DND-41 (cell line): Measurements from ENCODE around the gene TAF11L7.
"Not testable (repeated sequence)": the region's sequence is repeated elsewhere in the genome, so short reads cannot be mapped to it uniquely, and the experiment has no call there.

Experiments
- ATAC-seq: fragments of 200-7000 bp; cut with Tn5 transposase; 3 replicates; pipeline ENCODE4 v1.9.1; 2021; ENCODE audit warnings: low read depth; ENCODE audit not compliant: insufficient read depth
- DNase-seq: peaks from one replicate; pipeline ENCODE4 v3.0.0-alpha.2; 2020
- H2AFZ ChIP-seq: 2 replicates; pipeline ENCODE4 v1.6.0; 2012; ENCODE audit warnings: low read depth, low read length
- H3K27ac ChIP-seq: 2 replicates; pipeline ENCODE4 v1.5.1; 2012; ENCODE audit warnings: low read length, inconsistent platforms
- H3K27me3 ChIP-seq: fragments of 200-600 bp; sonication (generic); 2 replicates; pipeline ENCODE4 v1.6.0; 2012; ENCODE audit warnings: low read length, mild to moderate bottlenecking, inconsistent platforms; ENCODE audit not compliant: insufficient read depth, poor library complexity
- H3K36me3 ChIP-seq: 2 replicates; pipeline ENCODE4 v1.5.1; 2012; ENCODE audit warnings: low read length, inconsistent platforms; ENCODE audit not compliant: insufficient read depth
- H3K4me1 ChIP-seq: 2 replicates; pipeline ENCODE4 v1.5.1; 2012; ENCODE audit warnings: mild to moderate bottlenecking, low read length; ENCODE audit not compliant: insufficient read depth
- H3K4me2 ChIP-seq: 2 replicates; pipeline ENCODE4 v1.6.0; 2012; ENCODE audit warnings: mild to moderate bottlenecking, moderate library complexity, low read length, inconsistent platforms; ENCODE audit not compliant: insufficient read depth
- H3K4me3 ChIP-seq, 2 experiments: fragments of 200-600 bp in 1 of 2; shearing (Covaris generic) in 1 of 2; 2 replicates each; pipeline ENCODE4 v1.5.1; 2012 to 2016; ENCODE audit warnings: inconsistent platforms in 2 of 2, low read length in 2 of 2, mild to moderate bottlenecking in 2 of 2, low read depth in 1 of 2, moderate library complexity in 1 of 2
- H3K79me2 ChIP-seq: 2 replicates; pipeline ENCODE4 v1.6.0; 2012; ENCODE audit warnings: low read length, inconsistent platforms; ENCODE audit not compliant: insufficient read depth
- H3K9ac ChIP-seq: 2 replicates; pipeline ENCODE4 v1.6.0; 2012; ENCODE audit warnings: low read depth, mild to moderate bottlenecking, inconsistent platforms, low read length, moderate library complexity
- H3K9me3 ChIP-seq: 2 replicates; pipeline ENCODE4 v1.5.1; 2012; ENCODE audit warnings: low read length, moderate library complexity, mild to moderate bottlenecking, inconsistent platforms; ENCODE audit not compliant: insufficient read depth, severe bottlenecking
- H4K20me1 ChIP-seq: 2 replicates; pipeline ENCODE4 v1.6.0; 2012; ENCODE audit warnings: low read length; ENCODE audit not compliant: insufficient read depth
- CTCF ChIP-seq: IDR thresholded peaks from 2 replicates; pipeline ENCODE4 v1.5.1; 2012; ENCODE audit warnings: borderline replicate concordance, low read length, moderate library complexity, mild to moderate bottlenecking; ENCODE audit not compliant: poor library complexity, severe bottlenecking; ENCODE audit errors: extremely low read depth
- EZH2 ChIP-seq: IDR thresholded peaks from 3 replicates; pipeline ENCODE4 v1.6.1; 2012; ENCODE audit warnings: borderline replicate concordance, low read depth, mild to moderate bottlenecking, moderate library complexity, low read length, inconsistent platforms; ENCODE audit not compliant: severe bottlenecking

The TAF11L7 gene

GRCh38 chr5:17585658-17586057, at the start of gene TAF11L7:
TSS of gene TAF11L7 (minus strand) at chr5:17585758.
- H3K79me2 ChIP-seq, H3K9ac ChIP-seq, H3K9me3 ChIP-seq, H2AFZ ChIP-seq, H3K27me3 ChIP-seq, H3K4me3 ChIP-seq, H3K27ac ChIP-seq, H3K4me1 ChIP-seq, ATAC-seq, DNase-seq, H4K20me1 ChIP-seq, H3K36me3 ChIP-seq, H3K4me2 ChIP-seq: not testable (repeated sequence)

- TF ChIP-seq EZH2 (no peak), CTCF (no peak)
- H4K20me1 ChIP-seq, result no peaks in the 10 kb centered on the region
- ATAC-seq (no peak), DNase-seq (no peak)
- H3K27me3 ChIP-seq, result no peaks in the 10 kb centered on the region
- H3K4me3 ChIP-seq, result no peak within 1 kb of the TSS
- H2AFZ ChIP-seq, result no peak within 1 kb of the TSS
- H3K4me2 ChIP-seq, result no peak within 1 kb of the TSS
- H3K36me3 ChIP-seq, result no peaks in the 10 kb centered on the region
- no peaks in the 10 kb centered on the region for H3K9me3 ChIP-seq
- H3K27ac ChIP-seq, result no peak within 1 kb of the TSS
- no peak within 1 kb of the TSS for H3K9ac ChIP-seq
- no peaks in the 10 kb centered on the region for H3K79me2 ChIP-seq
- no peaks in the 10 kb centered on the region for H3K4me1 ChIP-seq
Measured at GRCh38 chr5:17634160-17634559, 48.6 kb upstream of the TAF11L7 start, which contains the start of gene TAF11L14. TSS of gene TAF11L14 (plus strand) at chr5:17634460.

- not testable (repeated sequence) for H2AFZ ChIP-seq, DNase-seq, H4K20me1 ChIP-seq, H3K4me2 ChIP-seq, H3K36me3 ChIP-seq, ATAC-seq, H3K4me3 ChIP-seq, H3K9me3 ChIP-seq, H3K27me3 ChIP-seq, H3K4me1 ChIP-seq, H3K27ac ChIP-seq, H3K9ac ChIP-seq, H3K79me2 ChIP-seq
Measured at GRCh38 chr5:17631788-17632187, 46.2 kb upstream of the TAF11L7 start, which contains the start of gene TAF11L13. TSS of gene TAF11L13 (plus strand) at chr5:17632088.

GRCh38 chr5:17625686-17626085, 40.1 kb upstream of the TAF11L7 start:
- no peaks in the 10 kb centered on the region for H3K4me1 ChIP-seq
- ATAC-seq (no peak), DNase-seq (no peak)
- H3K9me3 ChIP-seq, result no peaks in the 10 kb centered on the region
- no peaks in the 10 kb centered on the region for H4K20me1 ChIP-seq
- H3K27me3 ChIP-seq, result no peaks in the 10 kb centered on the region
- H3K27ac ChIP-seq, result no peak overlapping the region
- H2AFZ ChIP-seq, result no peak overlapping the region
- no peak overlapping the region for H3K9ac ChIP-seq
- H3K4me2 ChIP-seq, result no peak overlapping the region
- TF ChIP-seq CTCF, result no peak
- no peak for TF ChIP-seq EZH2
- H3K79me2 ChIP-seq, result no peaks in the 10 kb centered on the region
- no peak overlapping the region for H3K4me3 ChIP-seq
- H3K36me3 ChIP-seq, result no peaks in the 10 kb centered on the region
